Measurements from ENCODE around the gene GNAZ. TPM values are rescaled to one million over a fixed set of nuclear protein-coding genes. Genes with fewer than 3 reads are reported as not detected.

The GNAZ gene
- polyA plus RNA-seq, 1 donor (not counting 4 experiments of a cell fraction or from before 2014, with no cell fraction given), result 0.03 TPM

DNA sequence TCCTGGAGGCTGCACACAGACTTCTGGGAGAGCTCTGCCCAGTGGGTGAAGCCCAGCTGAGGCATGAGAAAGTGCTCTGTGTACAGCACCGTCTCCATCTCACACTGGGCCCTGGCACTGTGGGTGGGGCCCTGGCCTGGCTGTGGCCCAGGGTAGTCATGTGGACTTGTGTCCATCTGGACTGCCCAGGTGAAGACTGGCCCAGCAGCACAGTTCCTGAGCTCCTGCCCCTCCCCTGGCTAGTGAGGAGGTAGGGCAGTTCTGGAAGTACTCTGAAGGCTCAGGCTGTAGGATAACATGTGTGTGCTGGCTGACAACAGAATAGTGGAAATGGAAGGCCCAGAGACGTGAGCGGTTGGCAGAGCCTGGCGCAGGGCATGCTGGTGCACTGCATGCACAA, 36.0 kb downstream of the GNAZ start:
- H3K4me3 ChIP-seq (ENCODE audit: control insufficient read depth in 2 of 3, extremely low read depth in 1 of 3, insufficient read depth in 2 of 3, low read depth in 1 of 3, low read length in 3 of 3), result no peak overlapping the region
- H3K9me3 ChIP-seq (ENCODE audit: control insufficient read depth, low read depth, low read length), result no peaks in the 10 kb centered on the region
- H3K79me2 ChIP-seq (ENCODE audit: control insufficient read depth, insufficient read depth, low read length), result no peaks in the 10 kb centered on the region
- H3K27ac ChIP-seq (ENCODE audit: control insufficient read depth, insufficient read depth, low read length), result no peak overlapping the region
- FAIRE-seq (no peak), DNase-seq (ENCODE audit: low read depth, low spot score) (no peak)
- no peak for TF ChIP-seq EZH2 (IDR thresholded peaks at IDR 0.05; ENCODE audit: low read length)
- TF ChIP-seq, protein P1, sequence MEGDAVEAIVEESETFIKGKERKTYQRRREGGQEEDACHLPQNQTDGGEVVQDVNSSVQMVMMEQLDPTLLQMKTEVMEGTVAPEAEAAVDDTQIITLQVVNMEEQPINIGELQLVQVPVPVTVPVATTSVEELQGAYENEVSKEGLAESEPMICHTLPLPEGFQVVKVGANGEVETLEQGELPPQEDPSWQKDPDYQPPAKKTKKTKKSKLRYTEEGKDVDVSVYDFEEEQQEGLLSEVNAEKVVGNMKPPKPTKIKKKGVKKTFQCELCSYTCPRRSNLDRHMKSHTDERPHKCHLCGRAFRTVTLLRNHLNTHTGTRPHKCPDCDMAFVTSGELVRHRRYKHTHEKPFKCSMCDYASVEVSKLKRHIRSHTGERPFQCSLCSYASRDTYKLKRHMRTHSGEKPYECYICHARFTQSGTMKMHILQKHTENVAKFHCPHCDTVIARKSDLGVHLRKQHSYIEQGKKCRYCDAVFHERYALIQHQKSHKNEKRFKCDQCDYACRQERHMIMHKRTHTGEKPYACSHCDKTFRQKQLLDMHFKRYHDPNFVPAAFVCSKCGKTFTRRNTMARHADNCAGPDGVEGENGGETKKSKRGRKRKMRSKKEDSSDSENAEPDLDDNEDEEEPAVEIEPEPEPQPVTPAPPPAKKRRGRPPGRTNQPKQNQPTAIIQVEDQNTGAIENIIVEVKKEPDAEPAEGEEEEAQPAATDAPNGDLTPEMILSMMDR (optimal IDR thresholded peaks at IDR 0.05 in 1 of 3, IDR thresholded peaks at IDR 0.05 in 1 of 3, conservative IDR thresholded peaks at IDR 0.05 in 1 of 3; ENCODE audit: extremely low read depth in 1 of 3, insufficient read depth in 2 of 3, low read length in 3 of 3), result no peak
- H3K9ac ChIP-seq (ENCODE audit: control insufficient read depth, extremely low read depth, insufficient read depth, low read length), result no peak overlapping the region
- H3K4me2 ChIP-seq (ENCODE audit: control insufficient read depth, extremely low read depth, insufficient read depth, low read depth, low read length), result no peak overlapping the region
- H2AFZ ChIP-seq (ENCODE audit: control insufficient read depth, low read length), result no peak overlapping the region
- H3K27me3 ChIP-seq (ENCODE audit: control insufficient read depth, extremely low read depth, insufficient read depth, low read length), result no peaks in the 10 kb centered on the region
- dilution Hi-C loops (cut with MboI; ENCODE audit: extremely low pct_ligation_motif_present, low sequenced_read_pairs), result no loop called here
- H3K4me1 ChIP-seq (ENCODE audit: control insufficient read depth, extremely low read depth, insufficient read depth, low read length), result no peaks in the 10 kb centered on the region
- H3K9me1 ChIP-seq (ENCODE audit: control insufficient read depth, extremely low read depth, insufficient read depth, low read length), result no peaks in the 10 kb centered on the region
- H4K20me1 ChIP-seq (ENCODE audit: control insufficient read depth, extremely low read depth, insufficient read depth, low read length), result no peaks in the 10 kb centered on the region
- no peaks in the 10 kb centered on the region for H3K36me3 ChIP-seq (ENCODE audit: control insufficient read depth in 2 of 2, extremely low read depth in 1 of 2, insufficient read depth in 2 of 2, low read length in 2 of 2)

DNA sequence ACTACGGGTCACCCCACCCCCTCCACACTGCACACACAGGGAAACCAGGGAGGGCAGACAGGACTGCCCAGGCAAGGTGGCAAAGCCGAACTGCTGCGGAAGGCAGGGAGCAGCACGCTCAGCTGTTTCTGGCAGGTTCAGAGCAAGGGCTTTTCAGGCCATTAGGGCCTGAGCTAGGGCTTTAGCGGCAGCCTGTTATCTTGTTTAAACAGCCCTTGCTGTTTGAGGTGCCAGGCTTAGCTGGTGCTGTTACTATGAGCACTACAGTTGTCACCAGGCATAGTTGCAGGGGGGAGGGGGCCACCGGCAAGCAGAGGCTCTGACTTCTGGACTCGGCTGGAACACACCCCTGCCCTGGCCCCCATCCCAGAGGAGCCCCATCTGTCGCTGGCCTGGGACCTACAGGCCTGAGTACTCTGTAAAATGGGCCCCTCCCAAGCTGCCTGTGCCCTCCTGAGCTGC, 36.6 kb downstream of the GNAZ start:
- Histone ChIP-seq H3K79me2 (ENCODE audit: control insufficient read depth, insufficient read depth, low read length) (no peaks in the 10 kb centered on the region), H3K4me1 (ENCODE audit: control insufficient read depth, extremely low read depth, insufficient read depth, low read length) (no peaks in the 10 kb centered on the region), H2AFZ (ENCODE audit: control insufficient read depth, low read length) (no peak overlapping the region), H3K27me3 (ENCODE audit: control insufficient read depth, extremely low read depth, insufficient read depth, low read length) (no peaks in the 10 kb centered on the region), H3K4me2 (ENCODE audit: control insufficient read depth, extremely low read depth, insufficient read depth, low read depth, low read length) (no peak overlapping the region), H3K9ac (ENCODE audit: control insufficient read depth, extremely low read depth, insufficient read depth, low read length) (no peak overlapping the region), H3K9me3 (ENCODE audit: control insufficient read depth, low read depth, low read length) (no peaks in the 10 kb centered on the region), H3K36me3 (ENCODE audit: control insufficient read depth in 2 of 2, extremely low read depth in 1 of 2, insufficient read depth in 2 of 2, low read length in 2 of 2) (no peaks in the 10 kb centered on the region), H3K27ac (ENCODE audit: control insufficient read depth, insufficient read depth, low read length) (no peak overlapping the region), H3K9me1 (ENCODE audit: control insufficient read depth, extremely low read depth, insufficient read depth, low read length) (no peaks in the 10 kb centered on the region), H4K20me1 (ENCODE audit: control insufficient read depth, extremely low read depth, insufficient read depth, low read length) (no peaks in the 10 kb centered on the region), H3K4me3 (ENCODE audit: control insufficient read depth in 2 of 3, extremely low read depth in 1 of 3, insufficient read depth in 2 of 3, low read depth in 1 of 3, low read length in 3 of 3) (no peak overlapping the region)
- FAIRE-seq (no peak), DNase-seq (ENCODE audit: low read depth, low spot score) (no peak)
- TF ChIP-seq, protein P1 (optimal IDR thresholded peaks at IDR 0.05 in 1 of 3, IDR thresholded peaks at IDR 0.05 in 1 of 3, conservative IDR thresholded peaks at IDR 0.05 in 1 of 3; ENCODE audit: extremely low read depth in 1 of 3, insufficient read depth in 2 of 3, low read length in 3 of 3), result no peak
- TF ChIP-seq EZH2 (IDR thresholded peaks at IDR 0.05; ENCODE audit: low read length), result no peak
- dilution Hi-C loops (cut with MboI; ENCODE audit: extremely low pct_ligation_motif_present, low sequenced_read_pairs), result no loop called here

All from keratinocyte (primary cell).